Osteocyte (in vitro differentiated cells): ENCODE results near the gene TMC5. TPM values are rescaled to one million over a fixed set of nuclear protein-coding genes. Genes with fewer than 3 reads are reported as not detected.

Experiments
- DNase-seq: peaks from one replicate; pipeline ENCODE4 v3.0.0; 2021; ENCODE audit warnings: mixed read lengths; ENCODE audit not compliant: unreplicated experiment; ENCODE audit errors: extremely low spot score
- H3K27ac Mint-ChIP-seq: one replicate; pipeline ENCODE4 v1.8.0; 2021; ENCODE audit warnings: mild to moderate bottlenecking, mixed read lengths; ENCODE audit not compliant: unreplicated experiment
- H3K27me3 Mint-ChIP-seq: one replicate; pipeline ENCODE4 v1.8.0; 2021; ENCODE audit warnings: mixed read lengths; ENCODE audit not compliant: unreplicated experiment
- H3K36me3 Mint-ChIP-seq: one replicate; pipeline ENCODE4 v1.8.0; 2021; ENCODE audit warnings: mixed read lengths; ENCODE audit not compliant: unreplicated experiment
- H3K4me1 Mint-ChIP-seq: one replicate; pipeline ENCODE4 v1.8.0; 2021; ENCODE audit warnings: mixed read lengths; ENCODE audit not compliant: unreplicated experiment
- H3K4me3 Mint-ChIP-seq: one replicate; pipeline ENCODE4 v1.8.0; 2021; ENCODE audit warnings: mild to moderate bottlenecking, moderate library complexity, mixed read lengths; ENCODE audit not compliant: unreplicated experiment
- H3K9me3 Mint-ChIP-seq: one replicate; pipeline ENCODE4 v1.8.0; 2021; ENCODE audit warnings: mixed read lengths; ENCODE audit not compliant: unreplicated experiment
- total RNA-seq: library from RNA; stranded (reverse); gene quantifications from 2 replicates; pipeline ENCODE4 v1.2.1, GENCODE V29; 2021
- TF ChIP-seq, protein P1 (sequence below): fragments of 200-600 bp; sonication (generic); IDR thresholded peaks from 2 replicates; pipeline ENCODE4 v1.5.0; 2021; ENCODE audit warnings: antibody characterized with exemption, mild to moderate bottlenecking, moderate library complexity

Gene TMC5
- total RNA-seq, 1 donor from 2014 or later, result not detected

DNA sequence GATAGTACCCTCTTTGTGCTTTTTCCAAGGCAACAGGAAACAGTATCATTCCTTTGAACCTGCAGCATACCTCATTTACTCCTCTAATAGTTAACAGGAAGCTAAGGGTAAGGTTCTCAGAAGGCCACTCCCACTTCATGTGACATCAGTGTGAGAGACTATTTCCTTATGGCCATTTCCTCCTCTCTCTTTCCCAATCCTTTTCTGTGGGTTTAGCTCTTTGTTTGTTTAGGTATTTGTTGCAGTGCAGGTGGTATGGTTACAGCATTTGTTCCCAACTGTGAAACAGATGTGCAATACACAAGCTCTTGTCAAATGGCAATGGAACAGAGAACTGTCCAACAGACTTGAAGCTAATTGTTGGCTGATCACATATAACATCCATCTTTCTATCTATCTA is 14.7 kb downstream of the TMC5 start:
- no peaks in the 10 kb centered on the region for H3K36me3 Mint-ChIP-seq
- H3K9me3 Mint-ChIP-seq, result no peaks in the 10 kb centered on the region
- no peaks in the 10 kb centered on the region for H3K27me3 Mint-ChIP-seq
- H3K4me3 Mint-ChIP-seq, result no peak overlapping the region
- H3K4me1 Mint-ChIP-seq, result no peaks in the 10 kb centered on the region
- no peak for DNase-seq
- H3K27ac Mint-ChIP-seq, result no peak overlapping the region
- TF ChIP-seq, protein P1, sequence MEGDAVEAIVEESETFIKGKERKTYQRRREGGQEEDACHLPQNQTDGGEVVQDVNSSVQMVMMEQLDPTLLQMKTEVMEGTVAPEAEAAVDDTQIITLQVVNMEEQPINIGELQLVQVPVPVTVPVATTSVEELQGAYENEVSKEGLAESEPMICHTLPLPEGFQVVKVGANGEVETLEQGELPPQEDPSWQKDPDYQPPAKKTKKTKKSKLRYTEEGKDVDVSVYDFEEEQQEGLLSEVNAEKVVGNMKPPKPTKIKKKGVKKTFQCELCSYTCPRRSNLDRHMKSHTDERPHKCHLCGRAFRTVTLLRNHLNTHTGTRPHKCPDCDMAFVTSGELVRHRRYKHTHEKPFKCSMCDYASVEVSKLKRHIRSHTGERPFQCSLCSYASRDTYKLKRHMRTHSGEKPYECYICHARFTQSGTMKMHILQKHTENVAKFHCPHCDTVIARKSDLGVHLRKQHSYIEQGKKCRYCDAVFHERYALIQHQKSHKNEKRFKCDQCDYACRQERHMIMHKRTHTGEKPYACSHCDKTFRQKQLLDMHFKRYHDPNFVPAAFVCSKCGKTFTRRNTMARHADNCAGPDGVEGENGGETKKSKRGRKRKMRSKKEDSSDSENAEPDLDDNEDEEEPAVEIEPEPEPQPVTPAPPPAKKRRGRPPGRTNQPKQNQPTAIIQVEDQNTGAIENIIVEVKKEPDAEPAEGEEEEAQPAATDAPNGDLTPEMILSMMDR, result no peak

DNA sequence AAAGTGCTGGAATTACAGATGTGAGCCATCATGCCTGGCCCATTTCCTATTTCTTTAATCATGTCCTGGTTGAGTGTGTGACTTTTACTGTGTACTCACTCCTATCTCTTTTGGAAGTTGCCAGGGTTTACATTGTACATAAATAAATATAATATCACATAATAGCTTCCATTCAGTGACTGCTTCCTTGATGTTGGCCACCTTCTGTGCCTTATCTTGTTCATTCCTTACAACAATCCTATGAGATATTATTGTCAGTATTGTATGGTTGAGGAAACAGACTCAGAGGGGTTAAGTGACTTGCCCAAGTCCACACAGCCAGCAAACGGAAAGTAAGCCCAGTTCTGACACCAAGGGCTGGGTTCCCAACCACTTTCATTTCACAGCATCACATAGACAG is 16.9 kb downstream of the TMC5 start:
- Mint-ChIP-seq H3K27ac (no peak overlapping the region), H3K27me3 (peaks cover 3% of the 10 kb centered on the region), H3K4me3 (no peak overlapping the region), H3K36me3 (no peaks in the 10 kb centered on the region), H3K4me1 (no peaks in the 10 kb centered on the region), H3K9me3 (no peaks in the 10 kb centered on the region)
- TF ChIP-seq, protein P1, result no peak
- DNase-seq, result no peak

DNA sequence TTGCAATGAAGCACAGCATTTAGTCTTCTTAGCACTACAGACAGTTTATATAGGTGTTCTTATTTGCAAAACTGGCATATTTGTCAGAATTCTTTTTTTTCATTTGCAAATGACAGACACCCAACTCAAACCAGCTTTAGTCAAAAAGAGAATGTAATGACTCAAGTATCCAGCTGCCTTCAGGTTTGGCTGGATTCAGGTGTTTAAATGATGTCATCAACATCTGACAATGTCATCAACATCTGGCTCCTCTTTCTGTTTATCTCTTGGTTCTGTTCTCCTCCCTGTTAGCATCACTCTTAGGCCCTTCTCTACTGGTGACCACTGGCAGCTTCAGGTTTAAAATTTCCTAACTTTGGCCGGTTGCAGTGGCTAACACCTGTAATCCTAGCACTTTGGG is 18.9 kb downstream of the TMC5 start:
- Mint-ChIP-seq H3K9me3 (no peaks in the 10 kb centered on the region), H3K36me3 (no peaks in the 10 kb centered on the region), H3K4me3 (no peak overlapping the region), H3K4me1 (no peaks in the 10 kb centered on the region), H3K27me3 (peaks cover 3% of the 10 kb centered on the region), H3K27ac (no peak overlapping the region)
- TF ChIP-seq, protein P1, result no peak
- DNase-seq, result no peak

DNA sequence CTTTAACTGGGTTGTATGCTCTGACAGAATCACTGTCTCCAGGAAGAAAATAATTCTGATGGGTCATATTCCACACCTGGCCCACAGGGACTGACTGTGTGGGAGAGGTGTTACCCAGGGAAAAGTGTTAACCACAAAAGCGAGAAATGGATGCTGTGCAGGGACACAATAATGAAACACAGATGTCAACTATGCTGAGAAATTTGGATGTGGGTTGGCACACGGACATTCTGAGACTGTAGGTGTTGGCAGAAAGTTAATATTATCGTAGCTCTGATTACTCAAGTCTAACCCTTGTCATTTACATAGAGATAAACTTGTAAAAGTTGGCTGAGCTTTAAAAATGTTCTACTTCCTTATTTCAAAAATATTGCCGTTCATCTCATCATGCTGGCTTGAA is 19.6 kb downstream of the TMC5 start:
- DNase-seq, result no peak
- H3K27me3 Mint-ChIP-seq, result peaks cover 3% of the 10 kb centered on the region
- TF ChIP-seq, protein P1, result no peak
- H3K27ac Mint-ChIP-seq, result no peak overlapping the region
- H3K36me3 Mint-ChIP-seq, result no peaks in the 10 kb centered on the region
- H3K4me1 Mint-ChIP-seq, result no peaks in the 10 kb centered on the region
- H3K4me3 Mint-ChIP-seq, result no peak overlapping the region
- no peaks in the 10 kb centered on the region for H3K9me3 Mint-ChIP-seq

DNA sequence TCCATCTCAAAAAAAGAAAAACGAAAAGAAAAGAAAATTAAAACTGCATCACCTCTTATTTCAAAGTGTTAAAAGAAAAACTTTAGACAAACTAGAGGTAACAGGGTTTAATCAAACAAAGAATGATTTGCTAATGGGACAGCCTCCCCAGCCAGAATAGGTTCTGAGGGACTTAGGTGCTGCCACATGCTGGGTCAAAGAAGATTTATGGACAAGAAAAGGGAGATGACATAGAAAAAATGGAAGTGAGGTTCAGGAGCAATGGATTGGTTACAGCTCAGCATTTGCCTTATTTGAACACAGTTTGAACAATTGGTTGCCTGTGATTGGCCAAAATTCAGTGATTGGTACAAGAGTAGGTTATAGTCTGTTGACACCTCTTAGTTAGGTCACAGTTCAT is 21.1 kb downstream of the TMC5 start:
- Mint-ChIP-seq H3K9me3 (no peaks in the 10 kb centered on the region), H3K36me3 (no peaks in the 10 kb centered on the region), H3K4me3 (no peak overlapping the region), H3K4me1 (no peaks in the 10 kb centered on the region), H3K27ac (no peak overlapping the region), H3K27me3 (peaks cover 3% of the 10 kb centered on the region)
- no peak for DNase-seq
- TF ChIP-seq, protein P1, result no peak
